Activated naive CD4-positive, alpha-beta T cell treated with anti-CD3 and anti-CD28 coated beads, Interleukin-2, amount 10 ng/mL, durations not matched to agents 7 days and 5 days (primary cell): ENCODE measurements around the gene CFHR5.

Source experiments
- CTCF ChIA-PET: fragments of 350-600 bp; sonication (Branson Sonifier 250); formaldehyde crosslinking; loops from one replicate; lab custom pipeline; 2021; ENCODE audit warnings: antibody characterized with exemption; lab: Charles Lee
- DNase-seq: peaks from one replicate; pipeline ENCODE4 v3.0.0-alpha.2; 2020
- H3K27ac Mint-ChIP-seq: one replicate; pipeline ENCODE4 v1.8.0; 2021; ENCODE audit warnings: mild to moderate bottlenecking, moderate library complexity, mixed read lengths
- H3K27me3 Mint-ChIP-seq: one replicate; pipeline ENCODE4 v1.8.0; 2021; ENCODE audit warnings: mild to moderate bottlenecking, mixed read lengths
- H3K36me3 Mint-ChIP-seq: one replicate; pipeline ENCODE4 v1.8.0; 2021; ENCODE audit warnings: mixed read lengths
- H3K4me1 Mint-ChIP-seq: one replicate; pipeline ENCODE4 v1.8.0; 2021; ENCODE audit warnings: mixed read lengths
- H3K4me3 Mint-ChIP-seq: one replicate; pipeline ENCODE4 v1.8.0; 2021; ENCODE audit warnings: mild to moderate bottlenecking, moderate library complexity, mixed read lengths
- H3K9me3 Mint-ChIP-seq: one replicate; pipeline ENCODE4 v1.8.0; 2021; ENCODE audit warnings: mixed read lengths

Gene CFHR5

GRCh38 chr1:197042676-197043341 is 65.5 kb downstream of the CFHR5 start:
- Mint-ChIP-seq H3K36me3 (no peaks in the 10 kb centered on the region), H3K4me3 (no peak overlapping the region), H3K27ac (no peak overlapping the region), H3K4me1 (peaks cover 3% of the 10 kb centered on the region), H3K27me3 (no peaks in the 10 kb centered on the region), H3K9me3 (no peaks in the 10 kb centered on the region)
- CTCF ChIA-PET: no interaction called here
- DNase-seq: no peak

DNA sequence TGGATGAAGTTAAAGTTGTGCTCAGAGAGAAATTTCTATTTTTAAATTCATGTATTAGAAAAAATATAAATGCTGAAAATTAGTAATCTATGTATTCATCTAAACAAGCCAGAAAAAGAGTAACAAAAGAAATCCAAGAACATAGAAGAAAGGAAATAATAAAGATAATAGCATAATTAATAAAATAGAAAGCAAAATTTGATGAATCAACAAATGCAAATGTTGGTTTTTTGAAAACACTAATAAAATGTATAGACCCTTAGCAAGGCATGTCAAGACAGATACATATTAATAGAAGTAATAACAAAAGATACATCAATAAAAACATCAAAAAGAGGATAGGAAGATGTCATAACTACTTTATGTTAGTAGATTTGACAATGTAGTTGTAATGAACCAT is 71.7 kb downstream of the CFHR5 start:
- no peak for DNase-seq

More for the DNA sequence above, 71.7 kb downstream of the CFHR5 start:
- Mint-ChIP-seq H3K36me3 (no peaks in the 10 kb centered on the region), H3K4me3 (no peak overlapping the region), H3K27ac (no peak overlapping the region), H3K9me3 (no peaks in the 10 kb centered on the region), H3K27me3 (no peaks in the 10 kb centered on the region), H3K4me1 (no peaks in the 10 kb centered on the region)
- CTCF ChIA-PET: no interaction called here
